HepG2 (cell line): Measurements from ENCODE around the gene PLD1. TPM values are rescaled to one million over a fixed set of nuclear protein-coding genes. Genes with fewer than 3 reads are reported as not detected.

Source experiments
- CEBPZ ChIP-seq: IDR thresholded peaks from 2 replicates; pipeline ENCODE4 v1.6.1; 2012; ENCODE audit warnings: low read length, improper control_type of control experiment
- CENPX ChIP-seq: sonication (generic); formaldehyde crosslinking; IDR thresholded peaks from 2 replicates; pipeline ENCODE4 v1.9.0; 2021; ENCODE audit warnings: mild to moderate bottlenecking, missing genetic modification reagents, moderate library complexity
- EP300 ChIP-seq, 3 experiments: sonication (generic) in 1 of 3; formaldehyde crosslinking in 1 of 3; IDR thresholded peaks; 2 replicates each; pipeline versions ENCODE4 v1.5.1 to v1.6.1; 2011 to 2020; ENCODE audit warnings: low read depth in 2 of 3, low read length in 2 of 3, borderline replicate concordance in 1 of 3, improper control_type of control experiment in 1 of 3, mild to moderate bottlenecking in 1 of 3, missing genetic modification reagents in 1 of 3, moderate library complexity in 1 of 3
- GABPB1 ChIP-seq: IDR thresholded peaks from 2 replicates; pipeline ENCODE4 v1.6.1; 2016; ENCODE audit warnings: mild to moderate bottlenecking, missing genetic modification reagents, moderate library complexity, missing compliant biosample characterization
- KAT2B ChIP-seq: fragments of 150-350 bp; IDR thresholded peaks from 2 replicates; pipeline ENCODE4 v1.6.1; 2014; ENCODE audit warnings: low read depth, low read length, borderline replicate concordance
- NCOA5 ChIP-seq: sonication (generic); formaldehyde crosslinking; IDR thresholded peaks from 2 replicates; pipeline ENCODE4 v1.4.0; 2020; ENCODE audit warnings: missing genetic modification reagents
- PHF21A ChIP-seq: sonication (generic); formaldehyde crosslinking; IDR thresholded peaks from 2 replicates; pipeline ENCODE4 v1.5.0; 2020; ENCODE audit warnings: mild to moderate bottlenecking, missing genetic modification reagents
- SRY ChIP-seq: sonication (generic); formaldehyde crosslinking; IDR thresholded peaks from 2 replicates; pipeline ENCODE4 v1.8.0; 2022; ENCODE audit warnings: mild to moderate bottlenecking, missing genetic modification reagents
- TBX2 ChIP-seq: sonication (generic); formaldehyde crosslinking; IDR thresholded peaks from 2 replicates; pipeline ENCODE4 v1.5.0; 2020; ENCODE audit warnings: missing genetic modification reagents, mild to moderate bottlenecking, borderline replicate concordance
- TBX3 ChIP-seq: fragments of 450-650 bp; IDR thresholded peaks from 2 replicates; pipeline ENCODE4 v1.6.1; 2017; ENCODE audit warnings: antibody characterized with exemption, mild to moderate bottlenecking, inconsistent platforms, borderline replicate concordance
- THYN1 ChIP-seq: sonication (generic); formaldehyde crosslinking; IDR thresholded peaks from 2 replicates; pipeline ENCODE4 v1.8.1; 2023; ENCODE audit warnings: low read depth, mild to moderate bottlenecking, moderate library complexity, missing genetic modification reagents, borderline replicate concordance
- ZNF329 ChIP-seq: sonication (generic); formaldehyde crosslinking; IDR thresholded peaks from 2 replicates; pipeline ENCODE4 v1.9.0; 2021; ENCODE audit warnings: low read depth, mild to moderate bottlenecking, missing genetic modification reagents
- ZNF616 ChIP-seq: sonication (generic); formaldehyde crosslinking; IDR thresholded peaks from 2 replicates; pipeline ENCODE4 v1.5.0; 2020; ENCODE audit warnings: low read depth, mild to moderate bottlenecking, missing genetic modification reagents
- ZNF691 ChIP-seq: sonication (generic); formaldehyde crosslinking; IDR thresholded peaks from 2 replicates; pipeline ENCODE4 v1.4.0; 2020; ENCODE audit warnings: missing genetic modification reagents, low read depth, mild to moderate bottlenecking, borderline replicate concordance
- ZSCAN25 ChIP-seq: sonication (generic); formaldehyde crosslinking; IDR thresholded peaks from 2 replicates; pipeline ENCODE4 v1.8.0; 2022; ENCODE audit warnings: mild to moderate bottlenecking, missing genetic modification reagents
- polyA plus RNA-seq, 8 experiments: library from polyadenylated mRNA; depleted of rRNA in 3 of 8; stranded (reverse) in 7 of 8; unstranded in 1 of 8; fragments of >200 nt; fragmentation: Illumina TruSeq in 4 of 8; extraction: Trizol in 4 of 8; gene quantifications; 2 replicates each; pipeline versions ENCODE4 v1.2.1 to v1.2.3, GENCODE V29; 2011 to 2016; ENCODE audit warnings: low read depth in 4 of 8, missing spikeins in 1 of 8, mixed read lengths in 1 of 8; ENCODE audit not compliant: insufficient read depth in 1 of 8
- total RNA-seq, 5 experiments: library from RNA; depleted of rRNA; stranded (reverse); fragments of >200 nt; fragmentation: Illumina TruSeq; extraction: Trizol; gene quantifications; 2 replicates each; pipeline ENCODE4 v1.2.3, GENCODE V29; 2016; ENCODE audit warnings: low read depth in 1 of 5
- TF ChIP-seq, protein P1 (sequence below): sonication (generic); formaldehyde crosslinking; IDR thresholded peaks from 2 replicates; pipeline ENCODE4 v1.5.0; 2020; ENCODE audit warnings: missing genetic modification reagents, mild to moderate bottlenecking, borderline replicate concordance
- TF ChIP-seq, protein P2 (sequence below): sonication (generic); formaldehyde crosslinking; conservative IDR thresholded peaks from 2 replicates; pipeline ENCODE4 v1.8.0; 2022; ENCODE audit warnings: low read depth, missing genetic modification reagents

The PLD1 gene
- total and polyA plus RNA-seq, 2 of the 13 experiments (the other 11 are each of a cell fraction or from before 2014, with no cell fraction given), result 27.1 to 59.4 TPM

- TF ChIP-seq EP300 (IDR thresholded peaks at IDR 0.05; ENCODE audit: low read depth in 2 of 2, low read length in 2 of 2), result no peak
- no peak; the same call in 1 of the 2 replicates for TF ChIP-seq EP300 (CRISPR knock-in tag; IDR thresholded peaks at IDR 0.05; ENCODE audit: borderline replicate concordance)
- no peak for TF ChIP-seq THYN1 (CRISPR knock-in tag)
- TF ChIP-seq TBX3, result no peak
- TF ChIP-seq KAT2B, result no peak
- TF ChIP-seq, protein P1, sequence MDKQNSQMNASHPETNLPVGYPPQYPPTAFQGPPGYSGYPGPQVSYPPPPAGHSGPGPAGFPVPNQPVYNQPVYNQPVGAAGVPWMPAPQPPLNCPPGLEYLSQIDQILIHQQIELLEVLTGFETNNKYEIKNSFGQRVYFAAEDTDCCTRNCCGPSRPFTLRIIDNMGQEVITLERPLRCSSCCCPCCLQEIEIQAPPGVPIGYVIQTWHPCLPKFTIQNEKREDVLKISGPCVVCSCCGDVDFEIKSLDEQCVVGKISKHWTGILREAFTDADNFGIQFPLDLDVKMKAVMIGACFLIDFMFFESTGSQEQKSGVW, result no peak
- no peak for TF ChIP-seq CEBPZ
- TF ChIP-seq, protein P2, sequence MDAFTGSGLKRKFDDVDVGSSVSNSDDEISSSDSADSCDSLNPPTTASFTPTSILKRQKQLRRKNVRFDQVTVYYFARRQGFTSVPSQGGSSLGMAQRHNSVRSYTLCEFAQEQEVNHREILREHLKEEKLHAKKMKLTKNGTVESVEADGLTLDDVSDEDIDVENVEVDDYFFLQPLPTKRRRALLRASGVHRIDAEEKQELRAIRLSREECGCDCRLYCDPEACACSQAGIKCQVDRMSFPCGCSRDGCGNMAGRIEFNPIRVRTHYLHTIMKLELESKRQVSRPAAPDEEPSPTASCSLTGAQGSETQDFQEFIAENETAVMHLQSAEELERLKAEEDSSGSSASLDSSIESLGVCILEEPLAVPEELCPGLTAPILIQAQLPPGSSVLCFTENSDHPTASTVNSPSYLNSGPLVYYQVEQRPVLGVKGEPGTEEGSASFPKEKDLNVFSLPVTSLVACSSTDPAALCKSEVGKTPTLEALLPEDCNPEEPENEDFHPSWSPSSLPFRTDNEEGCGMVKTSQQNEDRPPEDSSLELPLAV (CRISPR knock-in tag), result no peak
- TF ChIP-seq ZNF329, result no peak
- no peak for TF ChIP-seq NCOA5
- peak; percentile 93; the same call in 1 of the 2 replicates for TF ChIP-seq ZNF691 (CRISPR knock-in tag)
- TF ChIP-seq SRY (CRISPR knock-in tag), result no peak
- no peak for TF ChIP-seq CENPX (CRISPR knock-in tag)
- peak; percentile 64; the same call in 1 of the 2 replicates for TF ChIP-seq PHF21A
- peak; percentile 68 for TF ChIP-seq GABPB1
- TF ChIP-seq ZSCAN25 (CRISPR knock-in tag), result no peak; the same call in 1 of the 2 replicates
- TF ChIP-seq ZNF616 (CRISPR knock-in tag), result no peak
- no peak for TF ChIP-seq TBX2 (CRISPR knock-in tag)
These were observed 19.7 kb upstream of the PLD1 start (continued) for GRCh38 chr3:171829841-171830517.
